DOHH2 (cell line): ENCODE results near the gene PRDM16.

ENCODE experiments used
- H3F3A ChIP-seq: fragments of 200-600 bp; sonication (generic), shearing (Covaris generic); 2 replicates; pipeline ENCODE4 v1.6.0; 2016; ENCODE audit warnings: antibody characterized with exemption, mild to moderate bottlenecking; ENCODE audit not compliant: control insufficient read depth, insufficient read depth
- H3K27ac ChIP-seq: fragments of 200-600 bp; sonication (generic); 2 replicates; pipeline ENCODE4 v1.5.1; 2014; ENCODE audit warnings: low read depth, mild to moderate bottlenecking, low read length, moderate library complexity
- H3K27me3 ChIP-seq: fragments of 200-600 bp; sonication (generic); 2 replicates; pipeline ENCODE4 v1.6.1; 2014; ENCODE audit warnings: mild to moderate bottlenecking, low read length, mixed read lengths; ENCODE audit not compliant: control insufficient read depth
- H3K36me3 ChIP-seq: fragments of 200-600 bp; sonication (generic); 2 replicates; pipeline ENCODE4 v1.6.1; 2014; ENCODE audit warnings: mild to moderate bottlenecking, low read length, moderate library complexity, mixed read lengths; ENCODE audit not compliant: control insufficient read depth
- H3K4me1 ChIP-seq: fragments of 200-600 bp; sonication (generic); 2 replicates; pipeline ENCODE4 v1.6.1; 2014; ENCODE audit warnings: mild to moderate bottlenecking, low read length, mixed read lengths; ENCODE audit not compliant: control insufficient read depth
- H3K4me2 ChIP-seq: fragments of 200-600 bp; sonication (generic); 2 replicates; pipeline ENCODE4 v1.6.0; 2014; ENCODE audit warnings: mild to moderate bottlenecking, low read length, moderate library complexity
- H3K4me3 ChIP-seq: fragments of 200-600 bp; sonication (generic); 2 replicates; pipeline ENCODE4 v1.5.1; 2014; ENCODE audit warnings: mild to moderate bottlenecking, low read length, mixed read lengths
- H3K79me2 ChIP-seq: fragments of 200-600 bp; sonication (generic); 2 replicates; pipeline ENCODE4 v1.6.1; 2014; ENCODE audit warnings: mild to moderate bottlenecking, low read length, mixed read lengths; ENCODE audit not compliant: control insufficient read depth
- H3K9me2 ChIP-seq: fragments of 200-600 bp; sonication (generic); replicated peaks from 2 replicates; pipeline ENCODE4 v1.6.1; 2014; ENCODE audit warnings: mild to moderate bottlenecking, low read length, mixed read lengths; ENCODE audit not compliant: control insufficient read depth
- H3K9me3 ChIP-seq: fragments of 200-600 bp; sonication (generic); 2 replicates; pipeline ENCODE4 v1.6.1; 2014; ENCODE audit warnings: antibody characterized with exemption, low read length, mixed read lengths; ENCODE audit not compliant: control insufficient read depth, insufficient read depth
- H4K20me1 ChIP-seq: fragments of 200-600 bp; sonication (generic); 2 replicates; pipeline ENCODE4 v1.6.0; 2014; ENCODE audit warnings: low read depth, mild to moderate bottlenecking, antibody characterized with exemption, low read length, moderate library complexity; ENCODE audit not compliant: control insufficient read depth, insufficient read depth
- EZH2phosphoT487 ChIP-seq: fragments of 200-600 bp; sonication (generic); IDR thresholded peaks from 2 replicates; pipeline ENCODE4 v1.6.1; 2017; ENCODE audit warnings: borderline replicate concordance, mild to moderate bottlenecking, antibody characterized with exemption, low read length, moderate library complexity, mixed read lengths
- TF ChIP-seq, protein P1 (sequence below): fragments of 200-600 bp; sonication (generic); IDR thresholded peaks from one replicate; pipeline ENCODE4 v1.5.1; 2014; ENCODE audit warnings: antibody characterized with exemption, mild to moderate bottlenecking, low read depth, low read length; ENCODE audit not compliant: poor library complexity, severe bottlenecking

PRDM16 gene

DNA sequence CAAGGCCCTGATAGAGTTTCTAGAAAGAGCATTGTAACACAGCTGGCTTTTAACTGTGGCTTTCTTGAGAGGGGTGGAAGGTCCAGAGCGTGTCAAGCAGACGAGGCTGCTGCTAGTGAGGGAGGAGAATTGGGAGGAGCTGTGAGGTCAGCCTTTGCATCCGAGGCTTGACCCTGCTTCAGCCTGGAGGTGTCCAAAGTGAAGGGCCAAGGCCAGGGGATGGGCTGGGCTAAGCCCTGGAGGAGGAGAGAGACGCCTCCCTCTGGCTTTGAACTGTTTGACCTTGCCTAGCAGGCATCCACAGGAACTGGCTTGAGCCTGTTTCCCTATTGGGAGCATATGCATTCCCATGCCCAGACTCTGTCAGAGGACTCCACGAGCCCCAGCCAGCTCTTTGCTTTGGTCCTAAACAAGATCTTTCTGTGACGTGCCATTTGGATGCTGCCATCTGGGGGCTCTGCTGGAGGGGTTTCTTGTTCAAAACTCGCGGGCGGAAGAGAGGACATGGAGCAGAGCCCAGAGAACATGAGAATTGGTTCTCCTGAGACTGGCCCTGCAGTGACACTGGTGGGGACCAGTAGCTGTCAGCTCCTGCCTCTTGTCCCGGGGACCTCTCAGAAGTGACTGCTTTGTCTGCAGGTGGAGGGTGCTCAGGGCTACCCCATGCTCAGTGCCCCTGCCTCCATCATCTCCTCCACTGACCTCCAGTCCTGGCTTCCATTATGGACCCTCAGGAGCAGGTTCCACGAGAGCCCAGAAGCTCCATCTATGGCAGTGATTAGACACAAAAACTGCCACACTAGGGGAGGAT is 42.2 kb upstream of the PRDM16 start:
- no peaks in the 10 kb centered on the region for H4K20me1 ChIP-seq
- no peak overlapping the region for H3K27ac ChIP-seq
- H3K4me3 ChIP-seq, result no peak overlapping the region
- H3K79me2 ChIP-seq, result no peaks in the 10 kb centered on the region
- TF ChIP-seq, protein P1, sequence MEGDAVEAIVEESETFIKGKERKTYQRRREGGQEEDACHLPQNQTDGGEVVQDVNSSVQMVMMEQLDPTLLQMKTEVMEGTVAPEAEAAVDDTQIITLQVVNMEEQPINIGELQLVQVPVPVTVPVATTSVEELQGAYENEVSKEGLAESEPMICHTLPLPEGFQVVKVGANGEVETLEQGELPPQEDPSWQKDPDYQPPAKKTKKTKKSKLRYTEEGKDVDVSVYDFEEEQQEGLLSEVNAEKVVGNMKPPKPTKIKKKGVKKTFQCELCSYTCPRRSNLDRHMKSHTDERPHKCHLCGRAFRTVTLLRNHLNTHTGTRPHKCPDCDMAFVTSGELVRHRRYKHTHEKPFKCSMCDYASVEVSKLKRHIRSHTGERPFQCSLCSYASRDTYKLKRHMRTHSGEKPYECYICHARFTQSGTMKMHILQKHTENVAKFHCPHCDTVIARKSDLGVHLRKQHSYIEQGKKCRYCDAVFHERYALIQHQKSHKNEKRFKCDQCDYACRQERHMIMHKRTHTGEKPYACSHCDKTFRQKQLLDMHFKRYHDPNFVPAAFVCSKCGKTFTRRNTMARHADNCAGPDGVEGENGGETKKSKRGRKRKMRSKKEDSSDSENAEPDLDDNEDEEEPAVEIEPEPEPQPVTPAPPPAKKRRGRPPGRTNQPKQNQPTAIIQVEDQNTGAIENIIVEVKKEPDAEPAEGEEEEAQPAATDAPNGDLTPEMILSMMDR, result no peak
- no peak for TF ChIP-seq EZH2phosphoT487
- no peaks in the 10 kb centered on the region for H3K27me3 ChIP-seq
- H3K36me3 ChIP-seq, result no peaks in the 10 kb centered on the region
- no peaks in the 10 kb centered on the region for H3F3A ChIP-seq
- no peaks in the 10 kb centered on the region for H3K9me2 ChIP-seq
- H3K9me3 ChIP-seq, result no peaks in the 10 kb centered on the region
- H3K4me1 ChIP-seq, result no peaks in the 10 kb centered on the region
- no peak overlapping the region for H3K4me2 ChIP-seq

DNA sequence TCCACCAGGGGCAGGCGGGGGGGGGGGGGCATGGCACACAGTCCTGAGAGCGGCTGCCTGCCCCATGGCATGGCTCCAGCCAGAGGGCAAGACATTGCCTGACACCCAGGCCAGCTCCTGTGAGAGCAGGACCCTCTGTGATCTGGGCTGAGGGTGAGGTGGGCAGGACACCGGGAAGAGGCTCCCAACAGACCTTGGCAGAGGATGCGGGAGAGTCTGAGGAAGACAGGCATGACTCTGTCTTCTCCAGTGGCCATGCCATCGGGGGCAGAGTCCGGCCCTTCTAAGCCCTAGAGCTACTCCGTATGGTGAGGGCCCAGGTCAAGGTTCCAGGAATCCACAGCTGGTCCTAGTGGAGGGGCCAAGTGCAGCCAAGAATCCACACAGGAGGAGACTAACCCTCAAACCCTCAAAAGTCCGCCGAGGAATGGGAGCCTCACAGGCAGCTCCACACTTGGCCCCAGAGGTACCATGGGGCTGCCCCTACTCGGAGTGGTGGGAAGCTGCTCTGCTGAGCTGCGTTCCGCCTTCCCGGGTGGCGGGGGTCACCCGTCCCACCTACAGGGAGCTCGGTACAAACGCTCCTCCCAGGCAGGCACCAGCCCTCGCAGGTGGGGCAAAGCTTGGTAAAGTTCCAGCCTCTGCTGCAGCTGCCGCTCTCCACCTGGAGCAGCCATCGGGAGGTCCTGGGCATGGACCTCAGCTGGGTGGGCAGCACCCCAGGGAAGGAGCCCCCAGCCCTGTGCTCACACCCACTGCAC is 41.2 kb upstream of the PRDM16 start:
- H3K4me2 ChIP-seq, result no peak overlapping the region
- H3K27ac ChIP-seq, result no peak overlapping the region
- no peak overlapping the region for H3K4me3 ChIP-seq
- no peaks in the 10 kb centered on the region for H3K36me3 ChIP-seq
- no peaks in the 10 kb centered on the region for H3K9me3 ChIP-seq
- no peaks in the 10 kb centered on the region for H3K27me3 ChIP-seq
- no peaks in the 10 kb centered on the region for H4K20me1 ChIP-seq
- H3K9me2 ChIP-seq, result no peaks in the 10 kb centered on the region
- H3K79me2 ChIP-seq, result no peaks in the 10 kb centered on the region
- H3K4me1 ChIP-seq, result no peaks in the 10 kb centered on the region
- H3F3A ChIP-seq, result no peaks in the 10 kb centered on the region
- TF ChIP-seq, protein P1, result no peak
- TF ChIP-seq EZH2phosphoT487, result no peak

DNA sequence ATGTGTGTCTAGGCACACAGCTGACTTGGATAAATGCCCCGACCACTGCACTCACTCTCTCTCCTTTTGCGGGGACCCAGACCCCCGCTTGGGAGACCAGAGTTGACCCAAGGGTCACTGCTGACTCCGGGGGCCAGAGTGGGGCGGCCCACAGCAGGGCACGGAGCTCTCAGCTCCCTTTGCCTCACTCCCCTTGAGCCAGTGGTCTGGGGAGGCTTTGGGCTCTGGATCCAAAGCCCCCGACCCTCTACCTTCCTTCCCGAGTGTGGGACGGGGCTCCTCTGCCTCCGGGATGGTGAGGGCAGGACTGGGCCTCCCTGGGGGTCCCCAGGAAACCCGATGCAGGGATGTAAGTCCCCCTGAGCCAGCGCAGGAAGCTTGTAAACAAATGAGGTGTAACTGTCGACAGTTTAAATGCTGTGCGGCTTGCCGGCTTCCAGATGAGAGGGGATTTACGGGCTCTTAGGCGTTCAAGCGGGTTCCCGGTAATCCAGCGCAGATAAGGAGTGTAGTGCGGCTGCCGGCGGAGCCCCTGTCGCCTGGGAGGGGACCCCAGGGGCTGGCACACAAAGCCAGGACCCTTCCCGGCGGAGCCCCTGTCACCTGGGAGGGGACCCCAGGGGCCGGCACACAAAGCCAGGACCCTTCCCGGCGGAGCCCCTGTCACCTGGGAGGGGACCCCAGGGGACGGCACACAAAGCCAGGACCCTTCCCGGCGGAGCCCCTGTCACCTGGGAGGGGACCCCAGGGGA is 40.3 kb upstream of the PRDM16 start:
- Histone ChIP-seq H3K79me2 (no peaks in the 10 kb centered on the region), H3K9me2 (no peaks in the 10 kb centered on the region), H3K4me2 (no peak overlapping the region), H3F3A (no peaks in the 10 kb centered on the region), H3K9me3 (no peaks in the 10 kb centered on the region), H3K27ac (no peak overlapping the region), H3K27me3 (no peaks in the 10 kb centered on the region), H4K20me1 (no peaks in the 10 kb centered on the region), H3K36me3 (no peaks in the 10 kb centered on the region), H3K4me3 (no peak overlapping the region), H3K4me1 (no peaks in the 10 kb centered on the region)
- TF ChIP-seq, protein P1, result no peak
- TF ChIP-seq EZH2phosphoT487, result no peak
